Stimulated activated CD8-positive, alpha-beta memory T cell treated with anti-CD3 and anti-CD28 coated beads, Interleukin-7, amount 100 ng/mL, for 1 hour (primary cell): Measurements from ENCODE around the gene HOXC13.

Experiments used
- DNase-seq, 2 donors: peaks; one replicate each; pipeline ENCODE4 v3.0.0-alpha.2; 2020; ENCODE audit warnings: low read depth in 2 of 2

Gene HOXC13

GRCh38 chr12:53939141-53940108 is 794 bp downstream of the HOXC13 start:
- DNase-seq, result no peak

GRCh38 chr12:53940443-53941014 is 1.9 kb downstream of the HOXC13 start:
- DNase-seq, result no peak

- DNase-seq, result no peak
Measured at GRCh38 chr12:53941187-53941586, 2.6 kb downstream of the HOXC13 start.

GRCh38 chr12:53941750-53942149 is 3.1 kb downstream of the HOXC13 start:
- no peak for DNase-seq

GRCh38 chr12:53942467-53942997 is 3.9 kb downstream of the HOXC13 start:
- DNase-seq, result no peak

DNA sequence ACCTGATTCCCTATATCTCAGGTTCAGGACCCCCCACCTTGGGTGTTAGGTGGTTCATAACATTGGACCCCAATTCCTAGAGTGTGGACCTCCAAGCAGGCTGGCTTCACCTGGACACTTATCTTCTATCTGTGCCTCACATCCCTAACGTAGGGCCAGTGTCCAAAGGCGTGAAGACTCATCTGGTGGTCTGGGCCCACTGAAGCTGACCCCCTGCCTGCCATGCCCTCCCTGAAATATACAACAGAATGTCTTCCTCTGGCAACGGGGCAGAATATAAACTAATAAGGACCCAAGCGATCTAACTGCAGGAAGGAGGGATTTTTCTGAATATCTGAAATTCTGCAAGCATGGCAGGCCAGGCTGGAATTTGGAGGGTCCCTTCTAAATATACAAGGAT is 5.6 kb downstream of the HOXC13 start:
- DNase-seq, result no peak

DNA sequence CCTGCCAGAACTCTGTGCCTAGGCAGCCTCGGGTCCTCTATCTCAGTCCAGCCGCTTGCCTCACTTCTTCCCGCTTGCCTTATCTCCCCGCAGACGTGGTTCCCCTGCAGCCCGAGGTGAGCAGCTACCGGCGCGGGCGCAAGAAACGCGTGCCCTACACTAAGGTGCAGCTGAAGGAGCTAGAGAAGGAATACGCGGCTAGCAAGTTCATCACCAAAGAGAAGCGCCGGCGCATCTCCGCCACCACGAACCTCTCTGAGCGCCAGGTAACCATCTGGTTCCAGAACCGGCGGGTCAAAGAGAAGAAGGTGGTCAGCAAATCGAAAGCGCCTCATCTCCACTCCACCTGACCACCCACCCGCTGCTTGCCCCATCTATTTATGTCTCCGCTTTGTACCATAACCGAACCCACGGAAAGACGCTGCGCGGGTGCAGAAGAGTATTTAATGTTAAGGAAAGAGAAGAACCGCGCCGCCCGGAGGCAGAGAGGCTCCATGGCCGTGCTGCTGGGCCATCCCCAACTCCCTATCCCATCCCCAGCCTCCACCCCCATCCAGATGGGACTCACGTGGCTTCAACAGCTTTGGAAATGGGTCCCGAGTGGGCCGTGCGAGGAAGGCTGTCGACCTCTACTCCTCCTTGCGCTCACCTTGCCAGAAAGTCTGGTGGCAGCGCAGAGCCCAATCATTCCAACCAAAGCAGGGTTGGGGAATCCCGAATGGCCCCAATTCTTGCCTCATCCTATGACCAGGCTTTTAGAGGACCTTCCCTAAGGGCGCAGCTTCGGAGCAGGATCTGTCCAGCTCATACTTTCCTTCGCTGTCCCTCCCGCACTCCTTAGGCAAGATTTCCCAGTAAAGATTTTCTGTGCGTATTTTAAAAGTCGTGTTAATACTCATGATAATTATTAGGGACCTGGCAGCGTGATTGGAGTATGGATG is 6.5 kb downstream of the HOXC13 start:
- DNase-seq, result no peak

GRCh38 chr12:53947743-53948142 is 9.1 kb downstream of the HOXC13 start:
- DNase-seq, result no peak

DNA sequence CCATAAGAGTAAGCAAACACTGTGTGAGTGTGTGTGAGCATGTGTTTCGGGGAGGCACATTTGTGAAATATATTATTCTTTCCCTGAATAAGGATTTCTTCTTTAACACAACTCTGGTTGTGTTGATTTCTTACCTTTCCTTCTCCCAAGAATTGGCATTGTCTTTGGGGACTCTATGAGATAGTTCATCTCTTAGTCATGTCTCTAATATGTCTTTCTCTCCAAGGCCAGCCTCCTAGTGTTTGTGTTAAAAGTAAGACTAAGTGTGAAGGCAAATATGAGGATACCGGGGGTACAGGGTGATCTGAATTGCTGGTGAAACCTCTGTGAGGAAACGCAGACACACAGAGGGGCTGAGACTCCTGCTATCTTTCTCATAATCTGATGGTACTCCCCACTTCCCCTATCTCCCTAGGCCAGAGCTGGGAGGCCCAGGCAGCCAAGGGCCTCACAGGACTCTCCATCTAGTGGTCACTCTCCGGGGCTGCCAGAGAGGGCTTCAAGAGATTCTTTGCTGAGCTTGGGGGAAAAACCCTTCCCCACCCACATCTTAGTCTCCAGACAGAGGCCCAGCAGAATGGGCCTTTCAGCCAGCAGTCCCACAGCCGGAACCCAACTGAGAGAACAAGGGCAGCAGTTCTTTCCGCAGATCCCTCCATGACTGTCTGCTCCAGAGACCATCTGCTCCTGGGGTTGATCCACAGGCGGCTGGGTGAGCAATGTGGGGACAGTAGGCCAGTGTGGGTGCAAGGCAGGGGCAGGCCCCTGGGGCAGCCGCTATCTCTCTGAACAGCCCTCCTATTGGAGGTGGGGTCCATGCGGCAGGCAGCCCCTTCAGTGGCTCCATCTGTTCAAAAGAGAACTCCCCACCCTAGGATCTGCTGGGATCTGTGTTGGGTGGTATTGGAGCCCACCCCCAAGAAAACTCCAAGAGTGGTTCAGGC is 10.3 kb downstream of the HOXC13 start:
- DNase-seq, result no peak

- no peak for DNase-seq
Measured at GRCh38 chr12:53949631-53950436, 11.2 kb downstream of the HOXC13 start.

- no peak for DNase-seq
Measured at GRCh38 chr12:53950437-53950773, 11.8 kb downstream of the HOXC13 start.

DNA sequence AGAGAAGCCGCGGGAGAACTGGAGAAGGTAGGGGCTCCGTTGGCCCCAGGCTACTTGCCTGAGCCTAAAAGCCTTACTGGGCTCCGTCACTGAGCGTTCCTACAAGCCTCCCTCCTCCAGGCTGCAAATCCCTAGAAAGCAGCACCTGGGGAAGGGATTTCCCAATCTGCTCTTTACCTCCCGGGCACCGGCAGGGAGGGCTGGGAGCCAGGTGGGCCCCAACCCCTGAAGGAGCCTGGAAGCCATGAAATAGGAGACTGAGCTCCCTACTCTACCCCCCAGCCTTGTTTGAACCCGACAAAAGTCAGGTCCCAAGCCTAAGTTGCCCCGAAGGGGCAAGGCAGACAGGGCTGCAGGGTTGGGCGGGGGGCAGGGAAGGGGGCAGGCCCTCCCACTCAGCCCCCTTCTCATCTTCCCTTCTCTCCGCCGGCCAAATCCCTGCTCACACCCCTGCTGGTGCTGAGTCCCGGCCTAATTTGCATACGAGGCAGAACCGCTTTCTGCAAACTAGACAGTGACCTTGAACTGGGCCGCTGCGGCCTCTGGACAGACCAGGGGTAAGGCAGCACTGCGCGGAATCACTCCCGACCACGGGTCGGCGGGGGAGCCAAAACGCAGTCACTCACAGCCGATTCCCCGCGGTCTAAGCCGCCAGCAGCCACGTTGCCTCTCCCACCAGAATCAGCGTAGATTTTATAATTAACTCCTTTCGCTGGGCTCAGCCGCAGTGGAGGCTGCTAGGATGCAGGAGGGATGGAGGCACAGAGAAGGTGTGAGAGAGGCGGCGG is 12.4 kb downstream of the HOXC13 start:
- no peak for DNase-seq

DNA sequence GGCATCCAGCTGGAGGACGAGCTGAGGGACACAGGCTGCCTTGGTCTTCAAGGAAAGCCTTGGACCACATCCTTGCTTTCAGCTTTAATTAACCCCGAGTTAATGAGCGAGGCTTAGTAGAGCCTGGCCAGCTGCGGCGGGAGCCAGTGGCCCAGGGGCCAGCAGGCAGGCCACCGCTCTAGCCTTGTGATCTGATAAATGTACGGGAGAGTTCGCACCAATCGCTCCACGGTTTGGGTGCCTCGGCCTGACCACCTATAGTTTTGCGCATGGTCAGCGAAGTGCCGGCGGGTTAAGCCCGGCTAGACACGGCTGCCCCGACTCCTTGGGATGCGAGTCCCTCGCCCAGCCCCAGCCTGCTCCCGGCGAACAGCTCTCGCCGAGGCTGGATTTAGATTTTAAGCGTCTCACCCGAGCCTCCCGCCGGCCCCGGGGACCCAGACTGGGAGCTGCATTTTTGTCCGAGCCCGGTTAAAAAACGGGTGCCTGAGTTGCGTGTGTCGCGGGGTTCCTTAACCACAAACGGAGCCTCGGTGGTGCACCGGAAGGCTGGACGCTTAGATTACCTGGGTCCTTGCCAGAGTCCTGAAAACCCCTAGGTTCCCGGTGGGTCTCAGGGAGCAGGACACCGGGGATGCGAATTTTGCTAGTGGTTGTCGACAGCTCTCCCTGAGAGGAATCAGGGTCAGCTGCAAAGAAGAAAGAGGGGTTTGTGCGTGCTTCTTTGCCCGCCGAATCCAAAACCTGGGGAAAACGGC is 13.1 kb downstream of the HOXC13 start:
- DNase-seq, result no peak

DNA sequence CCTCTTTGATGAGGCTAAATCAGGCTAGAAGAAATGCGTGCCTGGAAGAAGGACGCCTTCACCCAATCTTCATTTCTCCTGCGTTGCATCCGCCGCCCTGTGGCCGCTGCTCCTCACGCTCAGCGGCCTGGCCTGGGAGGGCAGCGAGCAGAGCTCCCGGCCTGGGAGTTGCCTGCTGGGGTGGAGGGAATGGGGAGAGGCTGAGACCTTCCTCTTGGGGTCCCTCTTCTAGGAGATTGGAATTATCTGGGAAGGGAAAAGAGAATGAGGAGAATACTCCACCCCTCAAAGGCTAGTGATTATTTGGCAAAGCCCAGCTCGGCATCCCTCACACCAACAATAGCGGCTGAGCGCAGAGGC is 13.7 kb downstream of the HOXC13 start:
- DNase-seq, result no peak

GRCh38 chr12:53952871-53953734 is 14.5 kb downstream of the HOXC13 start:
- DNase-seq, result no peak

DNA sequence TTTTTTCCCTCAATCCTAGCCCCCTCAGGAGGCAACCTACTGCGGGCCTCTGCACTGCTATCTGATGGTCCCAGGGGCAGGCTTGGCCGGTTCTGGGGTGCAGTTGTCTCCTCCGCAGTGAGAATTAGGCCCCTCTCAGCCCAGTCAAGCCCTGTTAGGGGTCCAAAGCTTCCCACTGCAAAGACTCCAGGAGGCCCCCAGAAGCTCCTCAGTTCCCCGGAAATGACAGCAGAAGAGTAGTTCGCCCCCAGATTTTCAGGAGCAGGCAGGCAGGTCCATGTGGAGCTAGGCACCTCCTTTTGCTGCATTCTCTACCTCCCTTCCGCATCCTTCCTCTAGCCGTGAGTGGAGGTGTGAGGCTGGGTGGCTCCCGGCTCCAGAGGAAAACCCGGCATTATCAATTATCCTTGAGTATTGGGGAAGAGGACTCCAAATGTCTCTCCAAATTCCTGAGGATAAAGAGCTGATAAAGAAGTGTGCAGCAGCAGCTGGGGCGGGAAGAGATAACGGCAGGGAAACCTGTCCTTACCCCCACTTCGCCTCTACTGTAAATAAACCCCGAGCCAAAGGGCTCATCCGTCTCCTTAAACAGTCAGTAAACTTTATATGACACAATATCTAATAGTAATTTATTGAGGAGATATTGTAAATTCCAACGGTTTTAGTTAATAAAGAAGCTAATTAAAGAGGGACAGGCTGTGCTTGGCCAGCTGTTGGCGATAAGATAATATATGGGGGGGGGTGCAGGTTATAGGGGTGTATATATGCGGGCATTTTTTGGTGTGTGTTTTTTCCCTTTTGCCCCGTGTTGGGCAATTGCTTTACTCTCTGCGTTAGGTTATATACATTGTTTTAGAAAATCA is 15.4 kb downstream of the HOXC13 start:
- no peak for DNase-seq

GRCh38 chr12:53954694-53955035 is 16.0 kb downstream of the HOXC13 start, which contains the start of gene HOXC12:
Gene HOXC12, plus strand, starts transcription at chr12:53954903. Its CDS starts 27 bp downstream, at chr12:53954930.
- no peak for DNase-seq
